Measurements from ENCODE around the gene DUSP8. TPM values are rescaled to one million over a fixed set of nuclear protein-coding genes. Genes with fewer than 3 reads are reported as not detected.
"Not testable (repeated sequence)": the region's sequence is repeated elsewhere in the genome, so short reads cannot be mapped to it uniquely, and the experiment has no call there.

DUSP8 gene
- total RNA-seq, 1 donor from 2014 or later = 0.40 TPM

DNA sequence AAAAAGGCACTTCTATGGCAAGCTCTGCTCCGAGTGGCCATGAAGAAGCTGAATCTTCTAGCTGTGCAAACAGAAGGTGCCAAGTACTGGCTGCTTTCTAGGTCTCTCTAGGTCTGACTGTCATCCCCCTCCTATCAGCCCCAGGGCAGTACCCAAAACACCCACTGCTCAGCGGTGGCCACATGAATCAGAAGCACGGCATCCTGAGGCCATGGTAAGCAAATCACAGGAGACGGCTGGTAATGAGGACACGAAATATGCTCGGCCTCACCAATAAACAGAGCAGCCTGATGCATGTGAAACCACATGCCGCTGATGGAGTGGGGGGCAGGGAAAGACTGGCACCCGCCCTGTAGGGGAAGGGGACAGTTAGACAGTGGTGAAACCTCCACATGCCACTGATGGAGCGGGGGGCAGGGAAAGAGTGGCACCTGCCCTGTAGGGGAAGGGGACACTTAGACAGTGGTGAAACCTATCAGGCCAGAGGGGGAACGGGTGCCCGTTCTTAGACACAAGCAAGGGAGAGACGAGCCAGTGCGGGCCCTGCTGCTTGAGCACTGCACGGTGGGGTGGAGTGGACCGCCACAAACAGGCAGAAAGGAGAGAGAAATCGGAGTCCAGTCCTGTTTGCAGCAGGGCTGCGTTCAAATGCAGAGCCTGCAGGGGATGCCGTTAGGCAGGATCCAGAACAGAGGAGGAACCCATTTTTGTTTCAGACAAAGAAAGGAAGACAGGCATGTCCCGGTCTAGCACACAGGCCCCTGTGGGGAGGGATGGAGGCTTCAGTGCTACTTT, 55.6 kb downstream of the DUSP8 start:
- no peak for DNase-seq (ENCODE audit: low read depth, low spot score)

- DNase-seq (ENCODE audit: low read depth, low spot score) = no peak
Measured at GRCh38 chr11:1515082-1516060, 56.7 kb downstream of the DUSP8 start.

DNA sequence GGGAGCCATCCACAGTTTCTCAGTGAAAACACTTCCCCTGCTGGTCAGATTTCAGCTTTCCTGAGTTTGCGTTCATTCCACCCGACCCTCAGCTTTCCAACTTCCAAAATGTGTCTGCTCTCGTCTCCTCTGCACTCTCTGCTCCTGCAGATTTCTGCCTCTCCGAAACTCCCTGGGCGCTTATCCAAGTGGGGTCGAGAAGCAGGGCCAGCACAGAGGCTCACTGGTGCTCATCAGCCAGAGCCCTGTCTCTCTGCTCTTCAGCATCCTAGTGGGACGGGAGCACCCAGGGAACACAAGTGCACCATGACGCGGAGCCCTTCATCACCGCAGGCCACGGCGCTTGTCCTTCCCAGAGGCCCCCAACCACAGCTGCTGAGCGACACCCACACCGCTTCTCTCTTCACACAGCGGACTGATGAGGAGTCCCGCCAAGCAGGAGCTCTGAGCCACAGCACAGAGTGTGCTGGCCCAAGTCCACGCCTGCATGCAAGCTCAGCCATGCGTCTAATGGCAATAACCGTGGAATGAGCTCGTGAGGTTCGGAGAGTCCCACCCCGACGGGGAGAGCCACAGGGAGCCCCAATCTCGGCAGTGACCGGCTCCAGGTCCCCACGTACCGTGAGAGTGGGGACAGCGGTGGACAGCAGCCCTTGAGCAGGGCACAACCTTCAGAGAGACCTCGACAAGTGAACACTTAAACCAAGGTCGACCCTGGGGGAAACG, 57.6 kb downstream of the DUSP8 start:
- DNase-seq (ENCODE audit: low read depth, low spot score) = no peak

- DNase-seq (ENCODE audit: low read depth, low spot score) = no peak
Measured at GRCh38 chr11:1513326-1514296, 58.5 kb downstream of the DUSP8 start.

- DNase-seq (ENCODE audit: low read depth, low spot score) = not testable (repeated sequence)
Measured at GRCh38 chr11:1512531-1513258, 59.4 kb downstream of the DUSP8 start.

DNA sequence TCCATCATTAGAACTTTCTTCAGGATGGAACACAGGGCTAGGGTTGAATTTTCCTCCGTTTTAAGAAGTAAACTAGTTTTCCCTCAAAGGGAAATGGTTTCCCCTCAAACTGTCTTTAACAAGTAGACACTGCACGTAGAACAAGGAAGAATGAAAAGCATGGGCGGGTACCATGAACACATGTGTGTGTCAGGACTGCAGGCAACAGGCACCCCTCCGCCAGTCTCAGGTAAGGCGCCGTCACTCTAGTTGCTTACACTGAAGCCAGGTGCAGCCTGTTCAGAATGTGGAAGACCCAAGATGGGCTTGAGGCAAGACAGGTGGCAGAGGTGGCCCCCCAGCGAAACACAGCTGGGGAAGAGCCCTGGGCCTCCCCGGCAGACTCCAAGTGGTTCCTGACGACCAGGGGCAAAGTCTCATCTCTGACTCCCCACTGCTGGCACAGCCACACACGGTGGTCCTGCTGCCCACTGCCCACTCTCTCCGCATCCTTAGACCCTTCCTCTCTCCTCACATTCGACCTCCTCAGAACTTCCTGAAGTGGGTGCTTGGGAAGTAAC, 60.1 kb downstream of the DUSP8 start:
- no peak for DNase-seq (ENCODE audit: low read depth, low spot score)

DNA sequence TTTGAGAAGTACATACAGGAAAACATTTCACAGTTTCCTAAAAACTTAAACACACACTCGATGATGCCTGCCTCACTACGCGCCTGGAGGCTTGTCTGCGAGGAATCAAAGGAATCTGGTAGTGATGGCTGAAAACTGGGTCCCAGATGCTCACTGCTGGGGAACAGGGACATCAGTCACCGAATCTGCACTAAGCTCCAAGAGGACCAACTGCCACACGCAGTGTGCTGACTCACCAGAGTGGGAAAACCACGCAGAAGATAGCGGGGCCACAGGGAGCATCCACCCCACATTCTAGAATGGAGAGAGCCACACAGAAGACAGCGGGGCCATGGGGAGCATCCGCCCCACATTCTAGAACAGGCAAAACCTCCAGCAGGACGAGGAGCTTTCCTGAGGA, 61.1 kb downstream of the DUSP8 start:
- no peak for DNase-seq (ENCODE audit: low read depth, low spot score)

DNA sequence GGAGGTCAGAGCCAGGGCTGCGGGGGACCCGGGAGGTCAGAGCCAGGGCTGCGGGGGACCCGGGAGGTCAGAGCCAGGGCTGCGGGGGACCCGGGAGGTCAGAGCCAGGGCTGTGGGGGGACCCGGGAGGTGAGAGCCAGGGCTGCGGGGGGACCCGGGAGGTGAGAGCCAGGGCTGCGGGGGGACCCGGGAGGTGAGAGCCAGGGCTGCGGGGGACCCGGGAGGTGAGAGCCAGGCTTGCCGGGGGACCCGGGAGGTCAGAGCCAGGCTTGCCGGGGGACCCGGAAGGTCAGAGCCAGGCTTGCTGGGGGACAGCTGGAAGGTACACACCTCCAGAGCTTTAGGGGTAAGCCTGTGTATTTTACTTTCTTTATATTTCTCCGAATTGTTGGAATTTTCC, 61.7 kb downstream of the DUSP8 start:
- not testable (repeated sequence) for DNase-seq (ENCODE audit: low read depth, low spot score)

GRCh38 chr11:1509626-1510255, 62.3 kb downstream of the DUSP8 start:
- no peak for DNase-seq (ENCODE audit: low read depth, low spot score)

DNA sequence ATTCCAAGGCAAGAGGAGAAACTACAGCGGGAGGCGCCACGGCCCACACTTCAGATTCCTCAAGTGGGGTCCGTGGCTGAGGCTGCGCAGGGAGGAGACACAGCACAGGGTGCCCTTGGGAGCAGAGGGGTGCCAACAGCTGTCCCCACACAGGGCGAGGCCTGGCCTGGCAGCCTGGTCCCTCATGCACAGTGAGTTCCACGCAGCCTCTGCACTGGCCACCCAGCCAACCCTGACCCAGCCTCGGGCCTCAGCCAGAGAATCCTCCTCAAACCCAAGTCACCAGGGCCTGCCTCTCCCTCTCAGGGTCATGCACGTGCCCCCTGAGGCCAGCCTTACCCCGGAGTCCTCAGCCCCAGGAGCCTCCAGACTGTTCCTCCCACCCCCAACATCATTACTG, 63.1 kb downstream of the DUSP8 start:
- no peak for DNase-seq (ENCODE audit: low read depth, low spot score)

GRCh38 chr11:1508491-1508891, 63.6 kb downstream of the DUSP8 start:
- no peak for DNase-seq (ENCODE audit: low read depth, low spot score)

DNA sequence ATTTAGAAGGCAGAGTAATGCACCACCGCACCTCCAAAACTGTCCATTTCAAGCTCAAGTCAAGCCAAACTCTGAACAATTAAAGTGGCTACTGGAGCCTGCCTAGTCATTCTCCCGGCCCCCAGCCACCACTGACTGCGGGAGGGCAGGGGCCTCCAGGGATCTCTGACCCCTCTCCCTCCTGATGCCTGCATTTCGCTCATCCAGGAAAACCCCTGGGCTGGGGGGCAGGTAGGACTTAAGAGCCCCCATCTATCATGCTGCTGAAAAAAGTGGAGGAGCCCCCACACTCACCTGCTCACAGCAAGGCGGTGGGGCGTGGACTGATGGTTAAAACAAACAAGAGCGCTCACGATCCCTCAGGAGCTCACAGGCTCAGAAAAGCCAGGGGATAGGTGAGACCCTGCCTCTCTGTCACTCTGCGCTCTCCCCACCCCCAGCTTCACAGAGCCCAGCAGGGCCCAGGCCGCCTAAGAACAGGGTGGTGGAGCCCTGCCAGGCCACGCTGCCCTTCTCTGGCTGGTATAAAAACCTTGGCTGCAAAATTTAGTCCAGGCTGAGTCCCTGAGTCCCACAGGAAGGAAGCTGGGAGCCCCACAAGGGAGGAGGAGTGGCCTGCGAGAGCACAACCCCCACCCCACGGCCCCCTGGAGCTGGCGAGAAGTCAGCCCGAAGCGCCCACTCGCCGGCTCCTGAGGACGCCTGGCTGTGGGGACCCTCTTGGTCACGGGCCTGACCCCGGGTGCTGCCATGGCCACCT, 64.5 kb downstream of the DUSP8 start:
- DNase-seq (ENCODE audit: low read depth, low spot score) = no peak

DNA sequence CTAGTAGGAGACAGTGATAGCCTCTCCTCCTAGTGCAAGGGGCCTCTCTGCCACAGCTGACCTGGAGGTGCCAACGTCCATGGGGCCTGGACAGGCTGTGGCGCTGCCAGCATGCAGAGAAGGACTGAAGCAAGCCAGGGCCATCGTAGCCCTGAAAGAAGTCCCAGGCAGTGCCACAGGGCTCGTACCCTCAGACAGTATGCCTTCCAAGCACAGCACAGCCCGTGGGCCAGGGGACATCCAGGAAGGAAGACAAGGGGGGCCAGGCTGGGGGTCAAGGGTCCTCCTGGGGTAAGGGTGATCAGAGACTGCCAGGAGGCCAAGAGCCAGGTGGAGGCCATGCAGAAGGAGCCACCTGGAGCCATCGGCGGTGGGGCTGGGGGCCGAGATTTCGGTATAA, 65.1 kb downstream of the DUSP8 start:
- no peak for DNase-seq (ENCODE audit: low read depth, low spot score)

GRCh38 chr11:1505480-1505879, 66.6 kb downstream of the DUSP8 start:
- DNase-seq (ENCODE audit: low read depth, low spot score) = no peak

- DNase-seq (ENCODE audit: low read depth, low spot score) = no peak
Measured at GRCh38 chr11:1504581-1505290, 67.3 kb downstream of the DUSP8 start.

DNA sequence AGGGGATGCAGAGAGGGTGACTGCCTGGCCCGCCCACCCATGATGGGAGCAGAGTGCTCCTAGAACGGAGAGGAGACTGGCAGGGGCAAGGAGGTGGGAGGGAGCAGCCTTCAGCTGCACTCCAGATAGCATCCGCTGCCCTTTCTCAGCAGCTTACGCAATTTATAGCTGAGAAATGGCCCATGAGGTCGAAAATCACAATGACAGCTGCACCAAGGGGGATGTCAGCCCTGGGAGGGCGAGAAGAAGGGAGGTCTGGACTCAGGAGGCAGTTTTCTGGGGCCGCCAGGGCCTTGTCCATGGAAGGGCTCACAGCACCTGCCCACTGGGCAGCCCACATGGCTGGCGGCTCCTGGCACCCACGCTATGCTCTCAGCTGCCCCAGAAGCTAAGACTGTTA, 67.9 kb downstream of the DUSP8 start:
- DNase-seq (ENCODE audit: low read depth, low spot score) = no peak

Measured in pulmonary artery endothelial cell (primary cell).